Lung (tissue), 12 donors: Measurements from ENCODE around the gene NLGN1. TPM values are rescaled to one million over a fixed set of nuclear protein-coding genes. Genes with fewer than 3 reads are reported as not detected.
A peak's percentile ranks its signal among the peaks of the same experiment; 100 is the strongest.

Source experiments
- ATAC-seq: fragments of 200-7000 bp; cut with Tn5 transposase; one replicate; pipeline ENCODE4 v1.9.1; 2020; ENCODE audit warnings: moderate number of reproducible peaks; ENCODE audit not compliant: insufficient read depth, low FRiP score
- DNase-seq, 3 donors: peaks; one replicate each; pipeline ENCODE4 v3.0.0-alpha.2; 2013 to 2017
- H3K27ac ChIP-seq, 2 donors: one replicate each; pipeline ENCODE4 v1.5.1; 2013; ENCODE audit warnings: mild to moderate bottlenecking in 2 of 2, moderate library complexity in 2 of 2, control low read depth in 1 of 2, inconsistent platforms in 1 of 2, low read depth in 1 of 2, low read length in 1 of 2
- H3K27me3 ChIP-seq, 3 donors: one replicate each; pipeline ENCODE4 v1.5.1; 2013; ENCODE audit warnings: low read length in 2 of 3; ENCODE audit not compliant: control insufficient read depth in 3 of 3, insufficient read depth in 3 of 3
- H3K36me3 ChIP-seq, 4 donors: one replicate each; pipeline ENCODE4 v1.5.1; 2013; ENCODE audit warnings: low read length in 4 of 4, mild to moderate bottlenecking in 1 of 4, moderate library complexity in 1 of 4; ENCODE audit not compliant: control insufficient read depth in 4 of 4, insufficient read depth in 4 of 4
- H3K4me1 ChIP-seq, 5 donors: one replicate each; pipeline ENCODE4 v1.5.1; 2013; ENCODE audit warnings: low read length in 5 of 5, mild to moderate bottlenecking in 2 of 5, moderate library complexity in 1 of 5; ENCODE audit not compliant: control insufficient read depth in 5 of 5, insufficient read depth in 5 of 5
- H3K4me3 ChIP-seq: one replicate; pipeline ENCODE4 v1.5.1; 2013; ENCODE audit warnings: mild to moderate bottlenecking, control low read depth, moderate library complexity
- H3K9ac ChIP-seq, 2 donors: one replicate each; pipeline ENCODE4 v1.5.1; 2013; ENCODE audit warnings: low read length in 2 of 2, control low read depth in 1 of 2; ENCODE audit not compliant: insufficient read depth in 1 of 2
- H3K9me3 ChIP-seq, 4 donors: one replicate each; pipeline ENCODE4 v1.5.1; 2013; ENCODE audit warnings: low read length in 3 of 4, mild to moderate bottlenecking in 1 of 4, moderate library complexity in 1 of 4; ENCODE audit not compliant: control insufficient read depth in 4 of 4, insufficient read depth in 3 of 4
- WGBS, 2 donors: extraction: QIAGEN DNeasy Blood & Tissue Kit; methylation state at CpG; one replicate each; pipeline ENCODE4 v1.1.7; 2013; 5-methylcytosine and 5-hydroxymethylcytosine counted together
- polyA plus RNA-seq, 2 donors: library from polyadenylated mRNA; stranded (reverse); fragments of 200-250 nt; gene quantifications; one replicate each; pipeline ENCODE4 v1.2.1, GENCODE V29; 2013
- total RNA-seq, 2 donors: library from RNA; depleted of rRNA in 1 of 2; stranded (reverse); fragments of >200 nt in 1 of 2; gene quantifications; one replicate each; pipeline ENCODE4 v1.2.1, GENCODE V29; 2014 to 2021
- TF ChIP-seq, protein P1 (sequence below): IDR thresholded peaks from 2 replicates; pipeline ENCODE4 v1.5.1; 2012; ENCODE audit warnings: mild to moderate bottlenecking; ENCODE audit errors: control extremely low read depth, extremely low read depth
- donor health status: control.
- donor health status: control.
- donor health status: Bipolar disorder and iron deficiency.
- donor health status: healthy.
- donor health status: DM: yes; HTN: yes; CAD: no.

NLGN1 gene
- total and polyA plus RNA-seq, 4 donors = 0.24 to 22.2 (median 1.9) TPM

DNA sequence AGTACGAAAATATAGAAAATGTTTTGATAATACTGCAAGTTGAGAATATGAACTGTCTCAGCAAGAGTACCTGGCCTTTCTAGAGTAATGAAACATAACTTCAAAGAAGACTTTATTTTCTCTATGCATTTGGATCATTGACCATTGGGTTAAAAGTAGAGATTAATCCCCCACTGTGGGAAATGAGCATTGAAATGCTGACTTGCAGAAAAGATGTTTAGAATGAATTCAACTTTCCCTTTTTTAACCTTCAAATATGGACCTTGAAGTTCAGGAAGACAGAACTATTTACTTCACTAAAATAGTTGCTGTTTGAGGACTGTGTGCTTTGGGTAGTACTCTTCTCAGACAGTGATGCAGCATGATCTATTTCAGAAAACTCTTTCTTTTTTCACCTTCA lies 75.7 kb downstream of the NLGN1 start:
- no peaks in the 10 kb centered on the region for H3K27me3 ChIP-seq
- TF ChIP-seq, protein P1, sequence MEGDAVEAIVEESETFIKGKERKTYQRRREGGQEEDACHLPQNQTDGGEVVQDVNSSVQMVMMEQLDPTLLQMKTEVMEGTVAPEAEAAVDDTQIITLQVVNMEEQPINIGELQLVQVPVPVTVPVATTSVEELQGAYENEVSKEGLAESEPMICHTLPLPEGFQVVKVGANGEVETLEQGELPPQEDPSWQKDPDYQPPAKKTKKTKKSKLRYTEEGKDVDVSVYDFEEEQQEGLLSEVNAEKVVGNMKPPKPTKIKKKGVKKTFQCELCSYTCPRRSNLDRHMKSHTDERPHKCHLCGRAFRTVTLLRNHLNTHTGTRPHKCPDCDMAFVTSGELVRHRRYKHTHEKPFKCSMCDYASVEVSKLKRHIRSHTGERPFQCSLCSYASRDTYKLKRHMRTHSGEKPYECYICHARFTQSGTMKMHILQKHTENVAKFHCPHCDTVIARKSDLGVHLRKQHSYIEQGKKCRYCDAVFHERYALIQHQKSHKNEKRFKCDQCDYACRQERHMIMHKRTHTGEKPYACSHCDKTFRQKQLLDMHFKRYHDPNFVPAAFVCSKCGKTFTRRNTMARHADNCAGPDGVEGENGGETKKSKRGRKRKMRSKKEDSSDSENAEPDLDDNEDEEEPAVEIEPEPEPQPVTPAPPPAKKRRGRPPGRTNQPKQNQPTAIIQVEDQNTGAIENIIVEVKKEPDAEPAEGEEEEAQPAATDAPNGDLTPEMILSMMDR = no peak
- H3K36me3 ChIP-seq = no peaks in the 10 kb centered on the region
- no peak for DNase-seq
- H3K9ac ChIP-seq = no peak overlapping the region
- H3K4me1 ChIP-seq = peaks cover 0 to 2% (median 0%) of the 10 kb centered on the region in 5 donors
- no peak overlapping the region for H3K27ac ChIP-seq
- no peak overlapping the region for H3K4me3 ChIP-seq
- H3K9me3 ChIP-seq = no peaks in the 10 kb centered on the region
- 38 to 84% methylated on average over 1 of the region's 1 CpG for WGBS, 2 donors
- no peak for ATAC-seq

DNA sequence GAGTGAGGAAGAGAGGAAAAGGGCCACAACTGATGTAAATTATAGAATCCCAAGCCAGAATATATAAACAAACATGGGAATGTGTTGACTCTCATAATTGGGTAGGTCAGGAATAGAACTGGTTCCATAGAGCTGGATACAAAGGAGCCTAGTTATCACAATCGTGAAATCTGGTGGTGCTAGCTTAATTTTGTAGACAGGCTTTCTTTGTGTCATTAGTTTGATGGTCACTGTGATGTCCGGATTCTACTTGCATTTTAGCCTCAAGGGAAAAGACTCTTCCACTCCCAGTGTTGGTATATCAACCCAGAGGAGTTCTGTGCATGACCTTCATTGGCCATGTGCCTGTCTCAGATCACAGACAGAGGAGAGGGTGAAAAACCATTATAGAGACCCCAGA lies 81.8 kb downstream of the NLGN1 start:
- Histone ChIP-seq H3K4me3 (no peak overlapping the region), H3K36me3 (no peaks in the 10 kb centered on the region), H3K9me3 (no peaks in the 10 kb centered on the region), H3K27me3 (no peaks in the 10 kb centered on the region), H3K27ac (no peak overlapping the region), H3K4me1 (no peaks in the 10 kb centered on the region), H3K9ac (no peak overlapping the region)
- WGBS, 2 donors = 78 to 87% methylated on average over 2 of the region's 2 CpGs
- no peak for DNase-seq
- ATAC-seq = no peak
- TF ChIP-seq, protein P1 = no peak

DNA sequence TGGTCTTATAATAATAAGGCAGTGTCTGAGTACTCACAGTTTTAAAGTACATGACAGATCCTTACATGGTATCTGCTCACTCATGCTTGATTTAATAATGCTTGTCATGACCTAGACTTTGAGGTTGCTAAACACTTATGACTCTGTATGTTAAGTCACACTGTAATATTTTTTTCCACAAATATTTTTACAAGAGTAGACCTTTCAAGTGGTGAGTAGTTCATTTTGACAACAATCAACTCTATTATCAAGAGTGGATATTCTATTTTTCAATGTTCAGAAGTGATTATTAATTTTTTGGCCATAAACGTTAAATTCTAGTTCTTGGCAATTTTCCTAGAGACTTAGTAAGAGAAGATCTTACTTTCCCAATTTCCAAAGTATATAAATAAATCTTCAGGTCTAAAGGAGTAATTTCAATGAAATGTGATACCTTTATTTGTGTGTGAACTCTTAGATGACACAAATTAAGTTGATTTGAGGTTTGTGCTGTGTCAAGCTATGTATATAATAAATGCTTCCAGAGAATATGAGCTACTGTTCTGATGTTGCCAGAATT lies 104.5 kb downstream of the NLGN1 start:
- 48 to 62% methylated on average over 1 of the region's 1 CpG for WGBS, 2 donors
- Histone ChIP-seq H3K27ac (no peak overlapping the region), H3K36me3 (no peaks in the 10 kb centered on the region), H3K9me3 (no peaks in the 10 kb centered on the region), H3K4me3 (no peak overlapping the region), H3K9ac (no peak overlapping the region), H3K4me1 (peaks cover 0 to 21% (median 0%) of the 10 kb centered on the region in 5 donors), H3K27me3 (no peaks in the 10 kb centered on the region)
- DNase-seq (peak in 2 of 3 donors; percentile 7 to 20), ATAC-seq (no peak)
- TF ChIP-seq, protein P1 = no peak
